ENCODE data around the gene ACP7.

The ACP7 gene

GRCh38 chr19:39160523-39160861, 76.3 kb downstream of the ACP7 start:
- H2BK15ac ChIP-seq (replicated peaks; ENCODE audit: low read depth): no peak overlapping the region
- no peak overlapping the region for H3K4me2 ChIP-seq (ENCODE audit: low read length)
- WGBS (ENCODE audit: extremely low coverage, insufficient coverage, low lambda C conversion rate): no CpG with 5 or more reads among the region's 8 CpGs
- H3K36me3 ChIP-seq (ENCODE audit: control insufficient read depth, insufficient read depth, low read length): no peaks in the 10 kb centered on the region
- peaks cover 2% of the 10 kb centered on the region for H3K4me1 ChIP-seq (ENCODE audit: control insufficient read depth, low read depth, low read length)
- H2BK5ac ChIP-seq (ENCODE audit: low read length): no peak overlapping the region
- H4K5ac ChIP-seq (ENCODE audit: low read length): no peak overlapping the region
- no peak overlapping the region for H2BK120ac ChIP-seq (ENCODE audit: low read depth, low read length)
- H3K27ac ChIP-seq (ENCODE audit: low read depth, low read length): no peak overlapping the region
- H3K4me3 ChIP-seq (ENCODE audit: low read length): no peak overlapping the region
- no peak for DNase-seq
- peaks cover 24% of the 10 kb centered on the region for H3K79me1 ChIP-seq (ENCODE audit: low read length)
- no peak overlapping the region for H3K18ac ChIP-seq (ENCODE audit: low read length)
- H3K56ac ChIP-seq (ENCODE audit: low read length): no peak overlapping the region
- H3K9ac ChIP-seq (ENCODE audit: low read length): no peak overlapping the region
- no peak overlapping the region for H4K8ac ChIP-seq (ENCODE audit: low read depth, low read length)
- H2AK5ac ChIP-seq (ENCODE audit: low read length): no peak overlapping the region
- no peaks in the 10 kb centered on the region for H3K27me3 ChIP-seq (ENCODE audit: insufficient read depth, low read length, poor library complexity)
- H3K79me2 ChIP-seq (ENCODE audit: control insufficient read depth, insufficient read depth, low read length): peaks cover 14% of the 10 kb centered on the region
- no peak overlapping the region for H3K23ac ChIP-seq (ENCODE audit: low read length)
- H3K4ac ChIP-seq (ENCODE audit: low read depth, low read length): no peak overlapping the region
